ENCODE results near the gene UNC93B1.

The UNC93B1 gene

DNA sequence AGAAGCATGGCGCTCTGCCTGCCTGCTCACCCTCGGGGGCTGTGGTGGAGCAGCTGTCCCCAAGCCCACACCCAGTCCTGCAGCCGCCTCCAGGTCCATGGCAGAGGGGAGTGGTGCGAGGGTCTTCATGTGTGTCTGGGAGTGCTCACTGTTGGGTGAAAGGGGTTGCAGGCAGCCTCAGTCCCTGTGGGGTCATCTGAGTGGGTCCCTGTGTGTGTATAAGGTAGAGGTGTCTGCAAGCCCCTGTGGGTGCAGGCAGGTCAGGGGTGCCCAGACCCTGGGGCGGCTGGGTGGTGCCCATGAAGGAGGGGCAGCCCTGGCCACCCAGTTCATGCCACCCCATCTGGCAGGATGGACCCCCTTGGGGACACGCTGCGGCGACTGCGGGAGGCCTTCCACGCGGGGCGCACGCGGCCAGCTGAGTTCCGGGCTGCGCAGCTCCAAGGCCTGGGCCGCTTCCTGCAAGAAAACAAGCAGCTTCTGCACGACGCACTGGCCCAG is 11.1 kb upstream of the UNC93B1 start:
- ATAC-seq (ENCODE audit: insufficient read depth, low read depth) (no peak), DNase-seq (no peak)
- no peak for TF ChIP-seq EZH2 (IDR thresholded peaks at IDR 0.05; ENCODE audit: borderline replicate concordance, low read depth, low read length, severe bottlenecking)
- TF ChIP-seq, protein P1, sequence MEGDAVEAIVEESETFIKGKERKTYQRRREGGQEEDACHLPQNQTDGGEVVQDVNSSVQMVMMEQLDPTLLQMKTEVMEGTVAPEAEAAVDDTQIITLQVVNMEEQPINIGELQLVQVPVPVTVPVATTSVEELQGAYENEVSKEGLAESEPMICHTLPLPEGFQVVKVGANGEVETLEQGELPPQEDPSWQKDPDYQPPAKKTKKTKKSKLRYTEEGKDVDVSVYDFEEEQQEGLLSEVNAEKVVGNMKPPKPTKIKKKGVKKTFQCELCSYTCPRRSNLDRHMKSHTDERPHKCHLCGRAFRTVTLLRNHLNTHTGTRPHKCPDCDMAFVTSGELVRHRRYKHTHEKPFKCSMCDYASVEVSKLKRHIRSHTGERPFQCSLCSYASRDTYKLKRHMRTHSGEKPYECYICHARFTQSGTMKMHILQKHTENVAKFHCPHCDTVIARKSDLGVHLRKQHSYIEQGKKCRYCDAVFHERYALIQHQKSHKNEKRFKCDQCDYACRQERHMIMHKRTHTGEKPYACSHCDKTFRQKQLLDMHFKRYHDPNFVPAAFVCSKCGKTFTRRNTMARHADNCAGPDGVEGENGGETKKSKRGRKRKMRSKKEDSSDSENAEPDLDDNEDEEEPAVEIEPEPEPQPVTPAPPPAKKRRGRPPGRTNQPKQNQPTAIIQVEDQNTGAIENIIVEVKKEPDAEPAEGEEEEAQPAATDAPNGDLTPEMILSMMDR (IDR thresholded peaks at IDR 0.05; ENCODE audit: borderline replicate concordance, extremely low read depth, low read length, poor library complexity, severe bottlenecking), result no peak
- Histone ChIP-seq H3K4me3 (ENCODE audit: low read depth in 1 of 2, low read length in 2 of 2) (no peak overlapping the region), H3K79me2 (ENCODE audit: insufficient read depth, low read length) (no peaks in the 10 kb centered on the region), H3K27me3 (ENCODE audit: insufficient read depth, low read length, poor library complexity) (no peaks in the 10 kb centered on the region), H4K20me1 (ENCODE audit: insufficient read depth, low read length) (no peaks in the 10 kb centered on the region; the same call in 1 of the 2 replicates), H3K27ac (ENCODE audit: low read length) (no peak overlapping the region), H3K36me3 (ENCODE audit: insufficient read depth, low read length) (no peaks in the 10 kb centered on the region), H3K9ac (ENCODE audit: low read depth, low read length) (no peak overlapping the region), H2AFZ (ENCODE audit: low read depth, low read length) (no peak overlapping the region), H3K9me3 (ENCODE audit: insufficient read depth, low read length, severe bottlenecking) (no peaks in the 10 kb centered on the region), H3K4me2 (ENCODE audit: insufficient read depth, low read length) (no peak overlapping the region), H3K4me1 (ENCODE audit: insufficient read depth, low read length) (no peaks in the 10 kb centered on the region)

DNA sequence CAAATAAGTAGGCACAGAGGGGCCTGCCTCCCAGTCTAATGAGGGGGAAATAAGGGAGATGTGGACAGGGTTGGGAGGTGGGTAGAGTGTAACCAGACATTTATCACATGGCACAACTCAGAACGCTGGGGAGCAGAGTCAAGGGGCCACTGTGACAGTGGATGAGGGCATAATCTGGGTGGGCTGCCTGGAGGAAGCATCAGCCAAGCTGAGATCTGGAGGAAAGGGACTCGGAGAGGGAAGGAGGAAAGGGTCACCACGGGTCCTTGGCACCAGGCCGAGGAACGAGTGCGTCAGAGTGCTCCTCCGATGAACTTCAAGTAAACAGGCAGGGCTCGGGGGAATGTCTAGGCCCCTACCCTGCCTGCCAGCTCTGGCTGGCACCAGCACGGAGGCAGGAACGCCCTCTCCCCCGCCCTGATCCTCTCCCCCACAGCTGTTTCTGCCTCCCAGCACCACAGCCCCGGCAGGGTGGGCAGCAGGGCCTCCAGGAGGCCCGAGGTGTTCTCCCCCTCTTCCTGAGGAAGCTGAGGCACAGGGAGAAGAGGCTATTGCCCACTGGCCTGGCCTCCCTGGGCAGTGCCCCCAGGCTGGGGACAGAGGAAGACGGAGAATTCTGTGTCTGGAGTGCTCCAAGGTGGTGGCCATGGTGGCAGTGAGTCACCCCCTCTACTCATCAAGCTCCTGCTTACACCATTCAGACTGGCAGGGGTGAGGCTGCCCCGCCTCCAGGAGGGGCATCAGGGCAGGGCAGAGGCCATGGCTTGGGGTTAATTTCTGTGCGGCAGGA is 10.5 kb upstream of the UNC93B1 start:
- Histone ChIP-seq H3K79me2 (ENCODE audit: insufficient read depth, low read length) (no peaks in the 10 kb centered on the region), H3K4me2 (ENCODE audit: insufficient read depth, low read length) (no peak overlapping the region), H2AFZ (ENCODE audit: low read depth, low read length) (no peak overlapping the region), H3K9me3 (ENCODE audit: insufficient read depth, low read length, severe bottlenecking) (no peaks in the 10 kb centered on the region), H3K27me3 (ENCODE audit: insufficient read depth, low read length, poor library complexity) (no peaks in the 10 kb centered on the region), H4K20me1 (ENCODE audit: insufficient read depth, low read length) (no peaks in the 10 kb centered on the region; the same call in 1 of the 2 replicates), H3K27ac (ENCODE audit: low read length) (no peak overlapping the region), H3K36me3 (ENCODE audit: insufficient read depth, low read length) (no peaks in the 10 kb centered on the region), H3K9ac (ENCODE audit: low read depth, low read length) (no peak overlapping the region), H3K4me1 (ENCODE audit: insufficient read depth, low read length) (no peaks in the 10 kb centered on the region), H3K4me3 (ENCODE audit: low read depth in 1 of 2, low read length in 2 of 2) (no peak overlapping the region)
- peak; percentile 52; the same call in 2 of the 3 replicates for ATAC-seq (ENCODE audit: insufficient read depth, low read depth)
- DNase-seq, result no peak
- TF ChIP-seq, protein P1 (IDR thresholded peaks at IDR 0.05; ENCODE audit: borderline replicate concordance, extremely low read depth, low read length, poor library complexity, severe bottlenecking), result no peak
- no peak for TF ChIP-seq EZH2 (IDR thresholded peaks at IDR 0.05; ENCODE audit: borderline replicate concordance, low read depth, low read length, severe bottlenecking)

- no peak for TF ChIP-seq EZH2 (IDR thresholded peaks at IDR 0.05; ENCODE audit: borderline replicate concordance, low read depth, low read length, severe bottlenecking)
- TF ChIP-seq, protein P1 (IDR thresholded peaks at IDR 0.05; ENCODE audit: borderline replicate concordance, extremely low read depth, low read length, poor library complexity, severe bottlenecking), result no peak
- no peaks in the 10 kb centered on the region; the same call in 1 of the 2 replicates for H4K20me1 ChIP-seq (ENCODE audit: insufficient read depth, low read length)
- no peaks in the 10 kb centered on the region for H3K27me3 ChIP-seq (ENCODE audit: insufficient read depth, low read length, poor library complexity)
- ATAC-seq (ENCODE audit: insufficient read depth, low read depth) (no peak), DNase-seq (no peak)
- no peaks in the 10 kb centered on the region for H3K9me3 ChIP-seq (ENCODE audit: insufficient read depth, low read length, severe bottlenecking)
- no peak overlapping the region for H3K4me2 ChIP-seq (ENCODE audit: insufficient read depth, low read length)
- H3K4me1 ChIP-seq (ENCODE audit: insufficient read depth, low read length), result no peaks in the 10 kb centered on the region
- no peaks in the 10 kb centered on the region for H3K79me2 ChIP-seq (ENCODE audit: insufficient read depth, low read length)
- H3K4me3 ChIP-seq (ENCODE audit: low read depth in 1 of 2, low read length in 2 of 2), result no peak overlapping the region
- no peaks in the 10 kb centered on the region for H3K36me3 ChIP-seq (ENCODE audit: insufficient read depth, low read length)
- no peak overlapping the region for H3K9ac ChIP-seq (ENCODE audit: low read depth, low read length)
- H2AFZ ChIP-seq (ENCODE audit: low read depth, low read length), result no peak overlapping the region
- H3K27ac ChIP-seq (ENCODE audit: low read length), result no peak overlapping the region
These were observed 9.8 kb upstream of the UNC93B1 start for GRCh38 chr11:68013611-68014156.

Data from DND-41 (cell line).